PFSK-1 (cell line): ENCODE data around the gene TBC1D22A.

Experiments used
- POLR2AphosphoS5 ChIP-seq: IDR thresholded peaks from 2 replicates; pipeline ENCODE4 v1.6.1; 2012; ENCODE audit warnings: low read depth, mild to moderate bottlenecking, control low read depth, low read length, moderate library complexity
- SIN3A ChIP-seq: IDR thresholded peaks from 2 replicates; pipeline ENCODE4 v1.6.1; 2012; ENCODE audit warnings: mild to moderate bottlenecking, low read length, moderate library complexity, borderline replicate concordance; ENCODE audit not compliant: insufficient read depth

GRCh38 chr22:47092896-47093311, 330.5 kb downstream of the TBC1D22A start:
- TF ChIP-seq SIN3A (no peak), POLR2AphosphoS5 (no peak)
